Loucy (cell line): ENCODE data around the gene DQX1.

ENCODE experiments used
- CTCF ChIP-seq: fragments of 200-600 bp; sonication (generic); conservative IDR thresholded peaks from 2 replicates; pipeline ENCODE4 v1.5.1; 2014; ENCODE audit warnings: mild to moderate bottlenecking, antibody characterized with exemption, low read length
- EZH2phosphoT487 ChIP-seq: fragments of 200-600 bp; IDR thresholded peaks from 2 replicates; pipeline ENCODE4 v1.6.1; 2018; ENCODE audit warnings: antibody characterized with exemption, mild to moderate bottlenecking, moderate library complexity, borderline replicate concordance

- TF ChIP-seq CTCF = no peak
- TF ChIP-seq EZH2phosphoT487 = no peak
These were observed 28.1 kb downstream of the DQX1 start for GRCh38 chr2:74497777-74498499.
